HepG2 (cell line): Measurements from ENCODE around the gene CEP135. TPM values are rescaled to one million over a fixed set of nuclear protein-coding genes. Genes with fewer than 3 reads are reported as not detected.

Experiments
- DMTF1 ChIP-seq: sonication (generic); formaldehyde crosslinking; IDR thresholded peaks from 2 replicates; pipeline ENCODE4 v1.4.0; 2020; ENCODE audit warnings: mild to moderate bottlenecking, missing genetic modification reagents
- HMGXB3 ChIP-seq: sonication (generic); formaldehyde crosslinking; IDR thresholded peaks from 2 replicates; pipeline ENCODE4 v1.4.0; 2020; ENCODE audit warnings: missing genetic modification reagents, borderline replicate concordance
- KDM6A ChIP-seq: IDR thresholded peaks from 2 replicates; pipeline ENCODE4 v1.6.1; 2016; ENCODE audit warnings: low read depth
- SCMH1 ChIP-seq: sonication (generic); formaldehyde crosslinking; IDR thresholded peaks from 2 replicates; pipeline ENCODE4 v1.9.0; 2021; ENCODE audit warnings: missing genetic modification reagents, mild to moderate bottlenecking, borderline replicate concordance
- SNAI1 ChIP-seq: sonication (generic); formaldehyde crosslinking; IDR thresholded peaks from 2 replicates; pipeline ENCODE4 v1.5.0; 2020; ENCODE audit warnings: mild to moderate bottlenecking, missing genetic modification reagents, borderline replicate concordance
- ZBTB37 ChIP-seq: sonication (generic); formaldehyde crosslinking; IDR thresholded peaks from 2 replicates; pipeline ENCODE4 v1.4.0; 2020; ENCODE audit warnings: mild to moderate bottlenecking, missing genetic modification reagents
- ZNF326 ChIP-seq: sonication (generic); formaldehyde crosslinking; IDR thresholded peaks from 2 replicates; pipeline ENCODE4 v1.4.0; 2020; ENCODE audit warnings: missing genetic modification reagents, borderline replicate concordance
- ZNF503 ChIP-seq: sonication (generic); formaldehyde crosslinking; IDR thresholded peaks from 2 replicates; pipeline ENCODE4 v1.4.0; 2020; ENCODE audit warnings: missing genetic modification reagents
- ZNF75D ChIP-seq: sonication (generic); formaldehyde crosslinking; IDR thresholded peaks from 2 replicates; pipeline ENCODE4 v1.8.1; 2023; ENCODE audit warnings: missing genetic modification reagents, mild to moderate bottlenecking, borderline replicate concordance
- polyA plus RNA-seq, 8 experiments: library from polyadenylated mRNA; depleted of rRNA in 3 of 8; stranded (reverse) in 7 of 8; unstranded in 1 of 8; fragments of >200 nt; fragmentation: Illumina TruSeq in 4 of 8; extraction: Trizol in 4 of 8; gene quantifications; 2 replicates each; pipeline versions ENCODE4 v1.2.1 to v1.2.3, GENCODE V29; 2011 to 2016; ENCODE audit warnings: low read depth in 4 of 8, missing spikeins in 1 of 8, mixed read lengths in 1 of 8; ENCODE audit not compliant: insufficient read depth in 1 of 8
- total RNA-seq, 5 experiments: library from RNA; depleted of rRNA; stranded (reverse); fragments of >200 nt; fragmentation: Illumina TruSeq; extraction: Trizol; gene quantifications; 2 replicates each; pipeline ENCODE4 v1.2.3, GENCODE V29; 2016; ENCODE audit warnings: low read depth in 1 of 5

CEP135 gene
- total and polyA plus RNA-seq, 2 of the 13 experiments (the other 11 are each of a cell fraction or from before 2014, with no cell fraction given) = 1.7 to 8.8 TPM

- TF ChIP-seq ZNF326 (CRISPR knock-in tag) (no peak), SCMH1 (CRISPR knock-in tag) (no peak), ZBTB37 (CRISPR knock-in tag) (no peak), ZNF75D (CRISPR knock-in tag) (no peak), KDM6A (no peak), SNAI1 (CRISPR knock-in tag) (peak; percentile 46; the same call in 1 of the 2 replicates), DMTF1 (CRISPR knock-in tag) (no peak), ZNF503 (CRISPR knock-in tag) (peak; percentile 69), HMGXB3 (CRISPR knock-in tag) (peak; percentile 41; the same call in 1 of the 2 replicates)
- TF ChIP-seq, all 625 proteins: peak for 348
These were observed at the start of gene CEP135 (continued) for GRCh38 chr4:55948726-55949481.
